ENCODE results near the gene GAREM1. TPM values are rescaled to one million over a fixed set of nuclear protein-coding genes. Genes with fewer than 3 reads are reported as not detected.

Gene GAREM1
- total RNA-seq, 1 experiment from 2014 or later = 7.0 TPM

- no peak for TF ChIP-seq JUN (CRISPR knock-in tag; IDR thresholded peaks at IDR 0.05)
- no peak for TF ChIP-seq TEAD1 (CRISPR knock-in tag; IDR thresholded peaks at IDR 0.05)
Observed at GRCh38 chr18:32358075-32358474, 112.6 kb downstream of the GAREM1 start (continued).

GRCh38 chr18:32355896-32356295, 114.8 kb downstream of the GAREM1 start:
- ChIA-PET CTCF (no interaction called here), POLR2A (no interaction called here)
- Mint-ChIP-seq H3K4me1 (peaks cover 19% of the 10 kb centered on the region), H3K9me3 (no peaks in the 10 kb centered on the region), H3K27ac (no peak overlapping the region), H3K36me3 (no peaks in the 10 kb centered on the region), H3K27me3 (ENCODE audit: low read depth) (no peaks in the 10 kb centered on the region), H3K4me3 (no peak overlapping the region)
- DNase-seq (ENCODE audit: low spot score) (no peak), ATAC-seq (no peak)
- no peak for TF ChIP-seq ZBTB21 (CRISPR knock-in tag; IDR thresholded peaks at IDR 0.05; ENCODE audit: borderline replicate concordance)

GRCh38 chr18:32354518-32354917, 116.2 kb downstream of the GAREM1 start:
- no peaks in the 10 kb centered on the region for H3K36me3 Mint-ChIP-seq
- DNase-seq (ENCODE audit: low spot score) (no peak), ATAC-seq (no peak)
- H3K27me3 Mint-ChIP-seq (ENCODE audit: low read depth) = no peaks in the 10 kb centered on the region
- CTCF ChIA-PET = no interaction called here
- TF ChIP-seq ELF4 (CRISPR knock-in tag; IDR thresholded peaks at IDR 0.05; ENCODE audit: low read depth) = no peak
- TF ChIP-seq KAT7 (CRISPR knock-in tag; IDR thresholded peaks at IDR 0.05; ENCODE audit: borderline replicate concordance) = no peak
- TF ChIP-seq ERG (CRISPR knock-in tag; IDR thresholded peaks at IDR 0.05) = no peak
- TF ChIP-seq MLX (CRISPR knock-in tag; IDR thresholded peaks at IDR 0.05) = no peak
- no peak for TF ChIP-seq SOX15 (CRISPR knock-in tag; IDR thresholded peaks at IDR 0.05)
- no peak for TF ChIP-seq USF1 (CRISPR knock-in tag; IDR thresholded peaks at IDR 0.05)
- TF ChIP-seq PRDM15 (CRISPR knock-in tag; IDR thresholded peaks at IDR 0.05) = no peak
- TF ChIP-seq ATF1 (CRISPR knock-in tag; IDR thresholded peaks at IDR 0.05) = no peak
- no peak for TF ChIP-seq FOXP1 (CRISPR knock-in tag; IDR thresholded peaks at IDR 0.05; ENCODE audit: borderline replicate concordance)
- no peak for TF ChIP-seq ZNF671 (CRISPR knock-in tag; IDR thresholded peaks at IDR 0.05)
- no peak for TF ChIP-seq ZNF396 (CRISPR knock-in tag; IDR thresholded peaks at IDR 0.05; ENCODE audit: borderline replicate concordance)
- no peak for TF ChIP-seq FOXP4 (CRISPR knock-in tag; IDR thresholded peaks at IDR 0.05)
- no peak for TF ChIP-seq E2F5 (CRISPR knock-in tag; IDR thresholded peaks at IDR 0.05)
- POLR2A ChIA-PET = no interaction called here
- H3K9me3 Mint-ChIP-seq = no peaks in the 10 kb centered on the region
- no peak overlapping the region for H3K27ac Mint-ChIP-seq
- H3K4me3 Mint-ChIP-seq = no peak overlapping the region
- H3K4me1 Mint-ChIP-seq = peaks cover 19% of the 10 kb centered on the region
